Endothelial cell of umbilical vein (primary cell): ENCODE data around the gene ACSBG1. TPM values are rescaled to one million over a fixed set of nuclear protein-coding genes. Genes with fewer than 3 reads are reported as not detected.

Source experiments
- BruUV-seq: library from RNA; stranded (reverse); fragments of 400-500 nt; replicated peaks from 2 replicates; lab custom pipeline; 2021; lab: Mats Ljungman, UMichigan
- CTCF ChIA-PET: fragments of 300-600, 350-600 bp; sonication (Branson Sonifier 250); formaldehyde crosslinking; loops from one replicate; lab custom pipeline; 2021; ENCODE audit warnings: antibody characterized with exemption, inconsistent platforms; lab: Charles Lee
- POLR2A ChIA-PET: fragments of 300-600, 350-600 bp; sonication (Branson Sonifier 250); formaldehyde crosslinking; loops from one replicate; lab custom pipeline; 2021; ENCODE audit warnings: antibody characterized with exemption, inconsistent platforms; lab: Charles Lee
- DNase-seq: peaks from one replicate; pipeline ENCODE4 v3.0.0-alpha.2; 2011; ENCODE audit warnings: low read depth, low spot score
- FAIRE-seq: peaks from 2 replicates; lab custom pipeline; 2011; peaks lifted over from hg19 to GRCh38; lab: Jason Lieb, UNC
- H2AFZ ChIP-seq: 2 replicates; pipeline ENCODE4 v1.6.0; 2012; ENCODE audit warnings: low read depth, low read length, control low read depth, inconsistent platforms
- H3K27ac ChIP-seq: 2 replicates; pipeline ENCODE4 v1.5.1; 2011; ENCODE audit warnings: low read depth, mild to moderate bottlenecking, control low read depth, low read length, moderate library complexity; ENCODE audit not compliant: insufficient read depth
- H3K27me3 ChIP-seq, 2 experiments: 2 replicates each; pipeline versions ENCODE4 v1.6.0 to v1.6.1; 2011; ENCODE audit warnings: low read length in 2 of 2, mixed read lengths in 1 of 2; ENCODE audit not compliant: control insufficient read depth in 2 of 2, insufficient read depth in 2 of 2
- H3K36me3 ChIP-seq, 2 experiments: 2 replicates in 1 of 2; 3 replicates in 1 of 2; pipeline ENCODE4 v1.5.1; 2011; ENCODE audit warnings: low read length in 2 of 2, mild to moderate bottlenecking in 1 of 2, moderate library complexity in 1 of 2; ENCODE audit not compliant: control insufficient read depth in 2 of 2, insufficient read depth in 2 of 2; ENCODE audit errors: extremely low read depth in 1 of 2
- H3K4me1 ChIP-seq: 3 replicates; pipeline ENCODE4 v1.5.1; 2011; ENCODE audit warnings: mild to moderate bottlenecking, low read length; ENCODE audit not compliant: control insufficient read depth, insufficient read depth; ENCODE audit errors: extremely low read depth
- H3K4me2 ChIP-seq: 2 replicates; pipeline ENCODE4 v1.6.1; 2011; ENCODE audit warnings: low read length, control low read depth, mixed read lengths; ENCODE audit not compliant: insufficient read depth
- H3K4me3 ChIP-seq, 3 experiments: fragments of 200-600 bp in 1 of 3; sonication (generic), shearing (Covaris generic) in 1 of 3; replicated peaks in 1 of 3; 2 replicates each; pipeline ENCODE4 v1.5.1; 2011 to 2016; ENCODE audit warnings: control low read depth in 3 of 3, low read length in 3 of 3, mild to moderate bottlenecking in 2 of 3, inconsistent platforms in 1 of 3, low read depth in 1 of 3, moderate library complexity in 1 of 3; ENCODE audit not compliant: insufficient read depth in 1 of 3
- H3K79me2 ChIP-seq: 2 replicates; pipeline ENCODE4 v1.6.0; 2012; ENCODE audit warnings: low read length, inconsistent platforms; ENCODE audit not compliant: control insufficient read depth, insufficient read depth
- H3K9ac ChIP-seq: replicated peaks from 2 replicates; pipeline ENCODE3; 2011; ENCODE audit warnings: low read length, control low read depth; ENCODE audit not compliant: insufficient read depth; ENCODE audit errors: extremely low read depth
- H3K9me1 ChIP-seq: replicated peaks from 3 replicates; pipeline ENCODE4 v1.6.0; 2011; ENCODE audit warnings: mild to moderate bottlenecking, low read length; ENCODE audit not compliant: control insufficient read depth, insufficient read depth; ENCODE audit errors: extremely low read depth
- H3K9me3 ChIP-seq: replicated peaks from 2 replicates; pipeline ENCODE4 v1.5.1; 2012; ENCODE audit warnings: low read length, inconsistent platforms; ENCODE audit not compliant: control insufficient read depth, insufficient read depth
- H4K20me1 ChIP-seq: replicated peaks from 2 replicates; pipeline ENCODE3; 2011; ENCODE audit warnings: mild to moderate bottlenecking, low read length; ENCODE audit not compliant: control insufficient read depth, insufficient read depth; ENCODE audit errors: extremely low read depth
- EZH2 ChIP-seq: IDR thresholded peaks from 2 replicates; pipeline ENCODE4 v1.6.1; 2012; ENCODE audit warnings: borderline replicate concordance, low read depth, mild to moderate bottlenecking, moderate library complexity, low read length, inconsistent platforms; ENCODE audit not compliant: severe bottlenecking
- FOS ChIP-seq: IDR thresholded peaks from 2 replicates; pipeline ENCODE4 v1.6.1; 2011; ENCODE audit warnings: mild to moderate bottlenecking, low read length, moderate library complexity, borderline replicate concordance; ENCODE audit not compliant: insufficient read depth
- GATA2 ChIP-seq: IDR thresholded peaks from 2 replicates; pipeline ENCODE4 v1.7.0; 2011; ENCODE audit warnings: low read depth, mild to moderate bottlenecking, moderate library complexity, mixed read lengths, low read length; ENCODE audit not compliant: insufficient read length, insufficient read depth
- JUN ChIP-seq: IDR thresholded peaks from 2 replicates; pipeline ENCODE4 v1.6.1; 2011; ENCODE audit warnings: borderline replicate concordance, low read depth; ENCODE audit not compliant: insufficient read length, insufficient read depth
- MYC ChIP-seq: IDR thresholded peaks from one replicate; pipeline ENCODE4 v1.6.1; 2011; ENCODE audit warnings: mild to moderate bottlenecking, low read depth, low read length
- POLR2A ChIP-seq: IDR thresholded peaks from 2 replicates; pipeline ENCODE4 v1.6.1; 2012; ENCODE audit warnings: low read depth, mild to moderate bottlenecking, control low read depth, low read length
- POLR2AphosphoS5 ChIP-seq: IDR thresholded peaks from 2 replicates; pipeline ENCODE4 v1.6.1; 2012; ENCODE audit warnings: low read depth, mild to moderate bottlenecking, control low read depth, low read length, moderate library complexity; ENCODE audit not compliant: insufficient read depth
- dilution Hi-C: fragments of 300-500 bp; cut with MboI; formaldehyde crosslinking; loops from one replicate; pipeline ENCODE4 v1.15.0; 2019; ENCODE audit warnings: low sequenced_read_pairs; ENCODE audit not compliant: extremely low pct_ligation_motif_present
- intact Hi-C: fragments of 100-400 bp; cut with micrococcal nuclease; formaldehyde crosslinking; loops from one replicate; pipeline ENCODE4 v1.10.0; 2022
- polyA plus RNA-seq, 4 experiments: library from polyadenylated mRNA; depleted of rRNA in 3 of 4; stranded (reverse) in 3 of 4; unstranded in 1 of 4; fragments of >200 nt; gene quantifications; 2 replicates each; pipeline versions ENCODE4 v1.2.1 to v1.2.3, GENCODE V29; 2011 to 2012; ENCODE audit warnings: missing spikeins in 1 of 4
- total RNA-seq: library from RNA; stranded (reverse); gene quantifications from 2 replicates; pipeline ENCODE4 v1.2.3, GENCODE V29; 2021
- TF ChIP-seq, protein P1 (sequence below): IDR thresholded peaks from 2 replicates; pipeline ENCODE4 v1.6.1; 2011; ENCODE audit not compliant: insufficient read depth, insufficient read length
- TF ChIP-seq, protein P2 (sequence below), 2 donors: IDR thresholded peaks; 1 replicate in 1 of 2; 2 replicates in 1 of 2; pipeline ENCODE4 v1.5.1; 2011; ENCODE audit warnings: low read length in 2 of 2, mild to moderate bottlenecking in 2 of 2, moderate library complexity in 2 of 2, control low read depth in 1 of 2, inconsistent platforms in 1 of 2, low read depth in 1 of 2; ENCODE audit not compliant: insufficient read depth in 1 of 2; ENCODE audit errors: extremely low read depth in 1 of 2

ACSBG1 gene
- total and polyA plus RNA-seq, 2 donors (not counting 3 experiments of a cell fraction or from before 2014, with no cell fraction given) = not detected

DNA sequence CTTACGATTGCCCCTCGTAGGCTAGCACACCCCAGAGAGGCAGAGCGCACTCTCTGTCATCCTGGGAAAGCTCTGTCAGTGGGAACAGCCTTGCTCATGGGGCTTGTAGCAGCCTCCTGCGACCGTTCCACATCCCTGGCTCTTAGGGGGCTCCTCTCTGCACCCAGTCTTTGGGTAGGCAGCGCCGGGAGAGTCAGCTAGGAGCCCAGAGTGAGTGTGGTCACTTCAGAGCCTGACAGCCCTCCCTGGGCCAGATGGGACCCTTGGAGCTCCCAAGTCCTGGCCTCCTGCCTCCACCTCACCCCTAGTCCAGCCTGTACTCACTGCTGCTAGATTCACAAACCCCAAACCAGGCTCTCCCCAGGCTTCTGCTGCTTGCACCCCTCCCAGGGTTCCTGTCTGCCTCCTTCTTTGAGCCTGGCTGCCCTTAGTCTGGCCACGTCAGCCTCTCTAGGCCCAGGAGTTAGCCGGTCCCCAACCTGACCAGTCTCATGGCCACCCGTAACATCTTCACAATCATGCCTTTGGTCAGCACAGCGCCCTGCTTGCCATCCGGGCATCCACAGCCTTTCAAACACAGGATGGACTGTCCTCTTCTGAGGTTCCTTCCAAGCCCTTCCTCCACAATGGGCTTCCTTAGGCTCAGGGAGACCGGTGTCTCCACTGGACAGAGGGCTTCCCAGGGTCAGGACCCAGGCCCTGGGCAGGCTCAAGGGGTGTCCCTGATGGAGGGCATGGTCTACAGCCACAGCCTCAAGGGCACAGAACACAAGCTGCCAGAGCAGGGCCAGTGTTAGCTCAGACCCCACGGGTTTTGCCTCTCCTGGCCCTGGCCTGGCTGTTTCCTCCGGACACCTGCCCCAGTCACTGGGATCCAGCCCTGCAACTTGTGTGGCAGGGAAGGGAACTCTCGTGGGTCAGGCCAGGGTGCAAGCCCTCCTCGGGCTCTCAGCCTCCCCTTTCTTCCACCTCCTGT, 4.6 kb downstream of the ACSBG1 start:
- no peaks in the 10 kb centered on the region for H3K9me3 ChIP-seq
- DNase-seq (no peak), FAIRE-seq (no peak)
- H2AFZ ChIP-seq = no peak overlapping the region
- TF ChIP-seq GATA2 (no peak), MYC (no peak)
- H3K4me1 ChIP-seq = no peaks in the 10 kb centered on the region
- no peak overlapping the region for H3K4me3 ChIP-seq
- no peak overlapping the region for H3K4me2 ChIP-seq
- BruUV-seq = no TSS peak
- H3K27ac ChIP-seq = no peak overlapping the region
- intact Hi-C loops (no loop called here), dilution Hi-C loops (no loop called here)
- H3K79me2 ChIP-seq = no peaks in the 10 kb centered on the region
- H3K36me3 ChIP-seq = no peaks in the 10 kb centered on the region
- no peaks in the 10 kb centered on the region for H3K9me1 ChIP-seq
- H3K27me3 ChIP-seq = peaks cover 0 to 2% of the 10 kb centered on the region in 2 experiments
- H3K9ac ChIP-seq = no peak overlapping the region
- no peaks in the 10 kb centered on the region for H4K20me1 ChIP-seq
- ChIA-PET CTCF (interaction anchor here (0.8 to 3.6 kb wide), 3 partner anchors 11 to 116 kb away, joined by 3 to 17 read pairs (median 5); no protein-coding TSS in a partner anchor), POLR2A (no interaction called here)

- H3K27me3 ChIP-seq = peaks cover 0 to 3% of the 10 kb centered on the region in 2 experiments
- H2AFZ ChIP-seq = no peak overlapping the region
- FAIRE-seq (no peak), DNase-seq (no peak)
- H3K9ac ChIP-seq = no peak overlapping the region
- POLR2A ChIA-PET = no interaction called here
- TF ChIP-seq FOS = no peak
- no peak for TF ChIP-seq GATA2
- TF ChIP-seq, protein P1, sequence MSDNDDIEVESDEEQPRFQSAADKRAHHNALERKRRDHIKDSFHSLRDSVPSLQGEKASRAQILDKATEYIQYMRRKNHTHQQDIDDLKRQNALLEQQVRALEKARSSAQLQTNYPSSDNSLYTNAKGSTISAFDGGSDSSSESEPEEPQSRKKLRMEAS = no peak
- no peak for TF ChIP-seq MYC
- no peak for TF ChIP-seq EZH2
- TF ChIP-seq POLR2A = no peak
- TF ChIP-seq, protein P2, sequence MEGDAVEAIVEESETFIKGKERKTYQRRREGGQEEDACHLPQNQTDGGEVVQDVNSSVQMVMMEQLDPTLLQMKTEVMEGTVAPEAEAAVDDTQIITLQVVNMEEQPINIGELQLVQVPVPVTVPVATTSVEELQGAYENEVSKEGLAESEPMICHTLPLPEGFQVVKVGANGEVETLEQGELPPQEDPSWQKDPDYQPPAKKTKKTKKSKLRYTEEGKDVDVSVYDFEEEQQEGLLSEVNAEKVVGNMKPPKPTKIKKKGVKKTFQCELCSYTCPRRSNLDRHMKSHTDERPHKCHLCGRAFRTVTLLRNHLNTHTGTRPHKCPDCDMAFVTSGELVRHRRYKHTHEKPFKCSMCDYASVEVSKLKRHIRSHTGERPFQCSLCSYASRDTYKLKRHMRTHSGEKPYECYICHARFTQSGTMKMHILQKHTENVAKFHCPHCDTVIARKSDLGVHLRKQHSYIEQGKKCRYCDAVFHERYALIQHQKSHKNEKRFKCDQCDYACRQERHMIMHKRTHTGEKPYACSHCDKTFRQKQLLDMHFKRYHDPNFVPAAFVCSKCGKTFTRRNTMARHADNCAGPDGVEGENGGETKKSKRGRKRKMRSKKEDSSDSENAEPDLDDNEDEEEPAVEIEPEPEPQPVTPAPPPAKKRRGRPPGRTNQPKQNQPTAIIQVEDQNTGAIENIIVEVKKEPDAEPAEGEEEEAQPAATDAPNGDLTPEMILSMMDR (IDR thresholded peaks at IDR 0.05; ENCODE audit: extremely low read depth in 1 of 2, insufficient read depth in 1 of 2, low read depth in 1 of 2, low read length in 2 of 2) = no peak
- no peak for TF ChIP-seq JUN
- TF ChIP-seq POLR2AphosphoS5 = no peak
- no peaks in the 10 kb centered on the region for H3K36me3 ChIP-seq
- CTCF ChIA-PET = interaction anchor here (3.6 kb wide), 1 partner anchor 13 kb away, joined by 17 read pairs; no protein-coding TSS in a partner anchor
- no peak overlapping the region for H3K4me2 ChIP-seq
- H3K27ac ChIP-seq = no peak overlapping the region
- no peak overlapping the region for H3K4me3 ChIP-seq
- H3K4me1 ChIP-seq = no peaks in the 10 kb centered on the region
- H3K9me1 ChIP-seq = no peaks in the 10 kb centered on the region
- no peaks in the 10 kb centered on the region for H4K20me1 ChIP-seq
- no peaks in the 10 kb centered on the region for H3K79me2 ChIP-seq
- dilution Hi-C loops = no loop called here
- no TSS peak for BruUV-seq
- intact Hi-C loops = no loop called here
- H3K9me3 ChIP-seq = no peaks in the 10 kb centered on the region
These were observed 5.9 kb downstream of the ACSBG1 start for GRCh38 chr15:78228356-78228996.
